DOHH2 (cell line): Measurements from ENCODE around the gene APBB1.
A peak's percentile ranks its signal among the peaks of the same experiment; 100 is the strongest.

Experiments
- H3F3A ChIP-seq: fragments of 200-600 bp; sonication (generic), shearing (Covaris generic); 2 replicates; pipeline ENCODE4 v1.6.0; 2016; ENCODE audit warnings: antibody characterized with exemption, mild to moderate bottlenecking; ENCODE audit not compliant: control insufficient read depth, insufficient read depth
- H3K27ac ChIP-seq: fragments of 200-600 bp; sonication (generic); 2 replicates; pipeline ENCODE4 v1.5.1; 2014; ENCODE audit warnings: low read depth, mild to moderate bottlenecking, low read length, moderate library complexity
- H3K27me3 ChIP-seq: fragments of 200-600 bp; sonication (generic); 2 replicates; pipeline ENCODE4 v1.6.1; 2014; ENCODE audit warnings: mild to moderate bottlenecking, low read length, mixed read lengths; ENCODE audit not compliant: control insufficient read depth
- H3K36me3 ChIP-seq: fragments of 200-600 bp; sonication (generic); 2 replicates; pipeline ENCODE4 v1.6.1; 2014; ENCODE audit warnings: mild to moderate bottlenecking, low read length, moderate library complexity, mixed read lengths; ENCODE audit not compliant: control insufficient read depth
- H3K4me1 ChIP-seq: fragments of 200-600 bp; sonication (generic); 2 replicates; pipeline ENCODE4 v1.6.1; 2014; ENCODE audit warnings: mild to moderate bottlenecking, low read length, mixed read lengths; ENCODE audit not compliant: control insufficient read depth
- H3K4me2 ChIP-seq: fragments of 200-600 bp; sonication (generic); 2 replicates; pipeline ENCODE4 v1.6.0; 2014; ENCODE audit warnings: mild to moderate bottlenecking, low read length, moderate library complexity
- H3K4me3 ChIP-seq: fragments of 200-600 bp; sonication (generic); 2 replicates; pipeline ENCODE4 v1.5.1; 2014; ENCODE audit warnings: mild to moderate bottlenecking, low read length, mixed read lengths
- H3K79me2 ChIP-seq: fragments of 200-600 bp; sonication (generic); 2 replicates; pipeline ENCODE4 v1.6.1; 2014; ENCODE audit warnings: mild to moderate bottlenecking, low read length, mixed read lengths; ENCODE audit not compliant: control insufficient read depth
- H3K9me2 ChIP-seq: fragments of 200-600 bp; sonication (generic); replicated peaks from 2 replicates; pipeline ENCODE4 v1.6.1; 2014; ENCODE audit warnings: mild to moderate bottlenecking, low read length, mixed read lengths; ENCODE audit not compliant: control insufficient read depth
- H3K9me3 ChIP-seq: fragments of 200-600 bp; sonication (generic); 2 replicates; pipeline ENCODE4 v1.6.1; 2014; ENCODE audit warnings: antibody characterized with exemption, low read length, mixed read lengths; ENCODE audit not compliant: control insufficient read depth, insufficient read depth
- H4K20me1 ChIP-seq: fragments of 200-600 bp; sonication (generic); 2 replicates; pipeline ENCODE4 v1.6.0; 2014; ENCODE audit warnings: low read depth, mild to moderate bottlenecking, antibody characterized with exemption, low read length, moderate library complexity; ENCODE audit not compliant: control insufficient read depth, insufficient read depth
- EZH2phosphoT487 ChIP-seq: fragments of 200-600 bp; sonication (generic); IDR thresholded peaks from 2 replicates; pipeline ENCODE4 v1.6.1; 2017; ENCODE audit warnings: borderline replicate concordance, mild to moderate bottlenecking, antibody characterized with exemption, low read length, moderate library complexity, mixed read lengths
- TF ChIP-seq, protein P1 (sequence below): fragments of 200-600 bp; sonication (generic); IDR thresholded peaks from one replicate; pipeline ENCODE4 v1.5.1; 2014; ENCODE audit warnings: antibody characterized with exemption, mild to moderate bottlenecking, low read depth, low read length; ENCODE audit not compliant: poor library complexity, severe bottlenecking

Gene APBB1

DNA sequence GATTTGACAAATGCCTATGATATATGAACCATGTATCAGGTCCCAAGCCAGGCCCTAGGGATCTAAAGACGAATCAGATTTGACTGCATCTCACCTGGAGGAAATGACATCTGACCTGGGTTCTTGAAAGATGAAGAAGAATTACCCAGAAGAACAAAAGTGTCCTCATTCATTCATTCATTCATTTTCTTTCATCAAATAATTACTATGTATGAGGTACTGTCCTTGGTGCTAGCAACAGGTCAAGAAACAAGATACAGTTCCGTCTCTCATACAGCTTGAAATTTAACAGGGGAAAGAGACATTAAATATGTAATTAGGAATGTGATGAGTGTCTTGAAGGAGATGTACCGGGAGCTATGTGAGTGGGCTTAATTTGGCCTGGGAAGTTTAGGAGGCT lies 1.8 kb upstream of the APBB1 start:
- Histone ChIP-seq H4K20me1 (no peaks in the 10 kb centered on the region; the same call in 1 of the 2 replicates), H3K4me3 (no peak overlapping the region), H3K36me3 (no peaks in the 10 kb centered on the region), H3K4me2 (no peak overlapping the region), H3K4me1 (peaks cover 8% of the 10 kb centered on the region), H3F3A (0 out of 2 replicates have a peak, but pooled peaks cover 3% of the 10 kb centered on the region), H3K27me3 (peaks cover 79% of the 10 kb centered on the region), H3K27ac (no peak overlapping the region), H3K9me3 (no peaks in the 10 kb centered on the region), H3K79me2 (no peaks in the 10 kb centered on the region), H3K9me2 (no peaks in the 10 kb centered on the region)
- TF ChIP-seq, protein P1, sequence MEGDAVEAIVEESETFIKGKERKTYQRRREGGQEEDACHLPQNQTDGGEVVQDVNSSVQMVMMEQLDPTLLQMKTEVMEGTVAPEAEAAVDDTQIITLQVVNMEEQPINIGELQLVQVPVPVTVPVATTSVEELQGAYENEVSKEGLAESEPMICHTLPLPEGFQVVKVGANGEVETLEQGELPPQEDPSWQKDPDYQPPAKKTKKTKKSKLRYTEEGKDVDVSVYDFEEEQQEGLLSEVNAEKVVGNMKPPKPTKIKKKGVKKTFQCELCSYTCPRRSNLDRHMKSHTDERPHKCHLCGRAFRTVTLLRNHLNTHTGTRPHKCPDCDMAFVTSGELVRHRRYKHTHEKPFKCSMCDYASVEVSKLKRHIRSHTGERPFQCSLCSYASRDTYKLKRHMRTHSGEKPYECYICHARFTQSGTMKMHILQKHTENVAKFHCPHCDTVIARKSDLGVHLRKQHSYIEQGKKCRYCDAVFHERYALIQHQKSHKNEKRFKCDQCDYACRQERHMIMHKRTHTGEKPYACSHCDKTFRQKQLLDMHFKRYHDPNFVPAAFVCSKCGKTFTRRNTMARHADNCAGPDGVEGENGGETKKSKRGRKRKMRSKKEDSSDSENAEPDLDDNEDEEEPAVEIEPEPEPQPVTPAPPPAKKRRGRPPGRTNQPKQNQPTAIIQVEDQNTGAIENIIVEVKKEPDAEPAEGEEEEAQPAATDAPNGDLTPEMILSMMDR = no peak
- TF ChIP-seq EZH2phosphoT487 = no peak

DNA sequence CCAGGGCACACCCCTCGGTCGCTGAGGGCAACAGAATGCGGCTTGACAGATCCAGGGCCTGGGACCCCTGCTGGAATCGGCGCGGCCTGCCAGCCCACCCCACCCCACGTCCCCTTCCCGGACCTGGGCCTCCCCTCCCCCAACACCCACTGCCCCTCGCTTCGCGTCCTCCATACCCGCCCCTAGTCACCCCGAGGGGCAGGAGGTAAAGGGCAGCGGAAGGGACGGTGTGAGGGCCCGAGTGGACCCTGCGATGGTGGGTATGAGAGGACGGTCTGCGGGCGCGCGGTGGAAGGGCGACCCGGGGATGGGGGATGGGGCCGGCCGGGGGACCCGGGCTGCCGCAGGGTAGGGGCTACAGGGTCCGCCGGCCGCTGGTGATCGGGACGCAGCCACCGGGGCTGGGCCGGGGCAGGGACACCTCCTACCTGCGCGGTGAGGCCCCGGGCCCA lies 311 bp downstream of the APBB1 start:
- H3K4me1 ChIP-seq = peaks cover 8% of the 10 kb centered on the region
- TF ChIP-seq EZH2phosphoT487 = no peak
- TF ChIP-seq, protein P1 = no peak
- peak overlapping the region; percentile 85 for H3K4me3 ChIP-seq
- no peaks in the 10 kb centered on the region for H3K36me3 ChIP-seq
- H3K79me2 ChIP-seq = no peaks in the 10 kb centered on the region
- H3K9me2 ChIP-seq = no peaks in the 10 kb centered on the region
- H4K20me1 ChIP-seq = no peaks in the 10 kb centered on the region
- H3K27ac ChIP-seq = no peak overlapping the region
- 0 out of 2 replicates have a peak, but pooled peaks cover 3% of the 10 kb centered on the region for H3F3A ChIP-seq
- no peaks in the 10 kb centered on the region for H3K9me3 ChIP-seq
- peak overlapping the region; percentile 87 for H3K4me2 ChIP-seq
- H3K27me3 ChIP-seq = peaks cover 74% of the 10 kb centered on the region

DNA sequence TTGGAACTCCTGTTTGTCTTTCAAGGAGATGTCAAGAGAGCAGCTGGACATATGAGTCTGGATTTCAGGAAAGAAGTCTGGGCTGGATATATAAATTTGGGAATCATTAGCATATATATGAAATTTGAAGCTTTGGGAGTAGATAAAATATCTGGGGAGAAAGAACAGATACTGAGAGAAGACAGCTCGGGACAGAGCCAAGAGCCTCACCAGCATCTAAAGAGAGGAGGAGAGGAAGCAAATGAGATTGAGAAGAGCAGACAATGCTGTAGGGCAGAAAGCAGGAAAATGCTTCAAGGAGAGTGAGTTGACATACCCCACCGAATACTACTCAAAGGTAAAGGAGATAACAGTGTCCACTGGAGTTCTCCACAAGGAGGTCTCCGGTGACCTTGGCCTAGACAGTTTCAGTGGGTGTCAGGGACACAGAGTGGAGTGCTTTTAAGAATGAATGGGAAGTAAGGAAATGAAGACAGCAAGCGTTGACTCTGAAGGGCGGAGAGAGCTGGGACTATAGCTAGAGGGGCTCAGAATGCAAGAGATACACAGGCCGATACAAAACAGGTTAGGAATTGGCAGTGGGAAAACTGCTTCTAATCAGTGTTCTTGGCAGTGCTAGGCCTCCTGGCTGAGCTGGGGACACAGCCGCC lies 862 bp downstream of the APBB1 start:
- Histone ChIP-seq H3K4me3 (peak overlapping the region; percentile 85), H4K20me1 (no peaks in the 10 kb centered on the region), H3K36me3 (no peaks in the 10 kb centered on the region), H3K4me2 (peak overlapping the region; percentile 87), H3F3A (0 out of 2 replicates have a peak, but pooled peaks cover 3% of the 10 kb centered on the region), H3K9me2 (no peaks in the 10 kb centered on the region), H3K27me3 (peaks cover 70% of the 10 kb centered on the region), H3K27ac (no peak overlapping the region), H3K4me1 (peaks cover 8% of the 10 kb centered on the region), H3K9me3 (no peaks in the 10 kb centered on the region), H3K79me2 (no peaks in the 10 kb centered on the region)
- no peak for TF ChIP-seq EZH2phosphoT487
- TF ChIP-seq, protein P1 = no peak
